Measurements from ENCODE around the gene KLF16.

Gene KLF16

GRCh38 chr19:1810439-1811160 lies 52.8 kb downstream of the KLF16 start:
- H3K4me1 ChIP-seq (ENCODE audit: insufficient read depth, low read length, severe bottlenecking) = peaks cover 14% of the 10 kb centered on the region
- no peaks in the 10 kb centered on the region for H3K79me2 ChIP-seq (ENCODE audit: insufficient read depth, low read length)
- H3K4me2 ChIP-seq (ENCODE audit: low read length) = no peak overlapping the region
- H3K27ac ChIP-seq (ENCODE audit: low read depth, low read length, poor library complexity, severe bottlenecking) = no peak overlapping the region
- no peaks in the 10 kb centered on the region for H3F3A ChIP-seq (ENCODE audit: insufficient read depth, low read length)
- TF ChIP-seq EZH2 (IDR thresholded peaks at IDR 0.05; ENCODE audit: borderline replicate concordance, low read length) (no peak), CTCF (IDR thresholded peaks at IDR 0.05; ENCODE audit: low read length) (no peak)
- no peak overlapping the region for H2AFZ ChIP-seq (ENCODE audit: low read length)
- H3K9me2 ChIP-seq (ENCODE audit: low read depth, low read length) = no peaks in the 10 kb centered on the region
- H3K36me3 ChIP-seq (ENCODE audit: insufficient read depth, low read length) = peaks cover 10% of the 10 kb centered on the region
- no peak overlapping the region for H3K4me3 ChIP-seq (ENCODE audit: low read depth, low read length, poor library complexity, severe bottlenecking)
- H3K9ac ChIP-seq (ENCODE audit: low read length) = no peak overlapping the region
- H3K27me3 ChIP-seq (ENCODE audit: insufficient read depth, low read length) = peaks cover 7% of the 10 kb centered on the region; the same call in 1 of the 2 replicates
- H3K9me3 ChIP-seq (ENCODE audit: low read length) = no peaks in the 10 kb centered on the region
- H4K20me1 ChIP-seq (ENCODE audit: insufficient read depth, low read length) = no peaks in the 10 kb centered on the region

DNA sequence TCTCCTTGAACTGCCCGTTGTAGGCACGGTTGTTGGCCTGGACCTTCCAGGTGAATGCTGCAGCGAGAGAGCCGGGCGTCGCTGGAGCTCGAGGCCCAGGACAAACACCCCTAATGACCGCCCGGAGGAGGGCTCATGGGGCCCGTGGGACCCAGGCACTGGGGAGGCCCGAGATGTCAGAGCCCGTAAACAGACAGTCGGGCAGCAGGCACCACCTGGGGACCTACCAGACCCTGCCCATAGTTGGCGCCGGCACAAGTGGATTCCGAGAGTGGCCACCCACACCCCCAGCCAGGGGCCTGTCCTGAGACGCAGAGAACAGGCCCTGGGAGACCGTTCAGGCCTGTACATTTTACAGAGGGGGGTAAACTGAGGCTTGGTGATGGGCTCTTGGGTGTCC lies 53.7 kb downstream of the KLF16 start:
- Histone ChIP-seq H3F3A (ENCODE audit: insufficient read depth, low read length) (no peaks in the 10 kb centered on the region), H3K9me2 (ENCODE audit: low read depth, low read length) (no peaks in the 10 kb centered on the region), H3K4me3 (ENCODE audit: low read depth, low read length, poor library complexity, severe bottlenecking) (no peak overlapping the region), H3K4me1 (ENCODE audit: insufficient read depth, low read length, severe bottlenecking) (peaks cover 14% of the 10 kb centered on the region), H3K79me2 (ENCODE audit: insufficient read depth, low read length) (no peaks in the 10 kb centered on the region), H4K20me1 (ENCODE audit: insufficient read depth, low read length) (no peaks in the 10 kb centered on the region), H2AFZ (ENCODE audit: low read length) (no peak overlapping the region), H3K9ac (ENCODE audit: low read length) (no peak overlapping the region), H3K36me3 (ENCODE audit: insufficient read depth, low read length) (peaks cover 3% of the 10 kb centered on the region; the same call in 1 of the 2 replicates), H3K27me3 (ENCODE audit: insufficient read depth, low read length) (peaks cover 7% of the 10 kb centered on the region; the same call in 1 of the 2 replicates), H3K4me2 (ENCODE audit: low read length) (no peak overlapping the region), H3K27ac (ENCODE audit: low read depth, low read length, poor library complexity, severe bottlenecking) (no peak overlapping the region), H3K9me3 (ENCODE audit: low read length) (no peaks in the 10 kb centered on the region)
- TF ChIP-seq EZH2 (IDR thresholded peaks at IDR 0.05; ENCODE audit: borderline replicate concordance, low read length) = no peak
- no peak for TF ChIP-seq CTCF (IDR thresholded peaks at IDR 0.05; ENCODE audit: low read length)

DNA sequence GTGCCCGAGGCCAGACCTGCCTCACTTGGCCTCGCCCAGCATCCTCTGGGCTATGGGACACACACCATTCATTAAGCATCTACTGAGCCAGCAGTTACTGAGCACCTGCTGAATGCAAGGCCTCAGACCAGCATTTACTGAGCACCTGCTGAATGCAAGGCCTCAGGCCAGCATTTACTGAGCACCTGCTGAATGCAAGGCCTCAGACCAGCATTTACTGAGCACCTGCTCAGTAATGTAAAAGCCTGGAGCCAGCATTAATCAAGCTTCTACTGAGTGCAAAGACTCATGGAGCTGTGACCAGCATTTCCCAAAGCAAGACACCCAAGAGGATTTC lies 55.0 kb downstream of the KLF16 start:
- H3K4me1 ChIP-seq (ENCODE audit: insufficient read depth, low read length, severe bottlenecking) = peaks cover 10% of the 10 kb centered on the region
- TF ChIP-seq CTCF (IDR thresholded peaks at IDR 0.05; ENCODE audit: low read length) = no peak
- TF ChIP-seq EZH2 (IDR thresholded peaks at IDR 0.05; ENCODE audit: borderline replicate concordance, low read length) = no peak
- no peaks in the 10 kb centered on the region for H4K20me1 ChIP-seq (ENCODE audit: insufficient read depth, low read length)
- no peak overlapping the region for H3K4me3 ChIP-seq (ENCODE audit: low read depth, low read length, poor library complexity, severe bottlenecking)
- H3K79me2 ChIP-seq (ENCODE audit: insufficient read depth, low read length) = no peaks in the 10 kb centered on the region
- peaks cover 7% of the 10 kb centered on the region; the same call in 1 of the 2 replicates for H3K27me3 ChIP-seq (ENCODE audit: insufficient read depth, low read length)
- H3K9me3 ChIP-seq (ENCODE audit: low read length) = no peaks in the 10 kb centered on the region
- H3K9me2 ChIP-seq (ENCODE audit: low read depth, low read length) = no peaks in the 10 kb centered on the region
- no peak overlapping the region for H3K27ac ChIP-seq (ENCODE audit: low read depth, low read length, poor library complexity, severe bottlenecking)
- no peaks in the 10 kb centered on the region for H3K36me3 ChIP-seq (ENCODE audit: insufficient read depth, low read length)
- no peak overlapping the region for H2AFZ ChIP-seq (ENCODE audit: low read length)
- H3K9ac ChIP-seq (ENCODE audit: low read length) = no peak overlapping the region
- H3K4me2 ChIP-seq (ENCODE audit: low read length) = no peak overlapping the region
- H3F3A ChIP-seq (ENCODE audit: insufficient read depth, low read length) = no peaks in the 10 kb centered on the region

Data from OCI-LY1 (cell line).